ENCODE data around the gene CST7. TPM values are rescaled to one million over a fixed set of nuclear protein-coding genes. Genes with fewer than 3 reads are reported as not detected.

CST7 gene
- total and polyA plus RNA-seq, 10 of the 15 experiments (the other 5 are each of a cell fraction or from before 2014, with no cell fraction given), result 0.69 TPM; not detected in 9

GRCh38 chr20:24957326-24958016 lies 8.4 kb downstream of the CST7 start (continued):
- no peak for TF ChIP-seq PBX3 (IDR thresholded peaks at IDR 0.05; ENCODE audit: insufficient replicate concordance, low read depth, low read length)

DNA sequence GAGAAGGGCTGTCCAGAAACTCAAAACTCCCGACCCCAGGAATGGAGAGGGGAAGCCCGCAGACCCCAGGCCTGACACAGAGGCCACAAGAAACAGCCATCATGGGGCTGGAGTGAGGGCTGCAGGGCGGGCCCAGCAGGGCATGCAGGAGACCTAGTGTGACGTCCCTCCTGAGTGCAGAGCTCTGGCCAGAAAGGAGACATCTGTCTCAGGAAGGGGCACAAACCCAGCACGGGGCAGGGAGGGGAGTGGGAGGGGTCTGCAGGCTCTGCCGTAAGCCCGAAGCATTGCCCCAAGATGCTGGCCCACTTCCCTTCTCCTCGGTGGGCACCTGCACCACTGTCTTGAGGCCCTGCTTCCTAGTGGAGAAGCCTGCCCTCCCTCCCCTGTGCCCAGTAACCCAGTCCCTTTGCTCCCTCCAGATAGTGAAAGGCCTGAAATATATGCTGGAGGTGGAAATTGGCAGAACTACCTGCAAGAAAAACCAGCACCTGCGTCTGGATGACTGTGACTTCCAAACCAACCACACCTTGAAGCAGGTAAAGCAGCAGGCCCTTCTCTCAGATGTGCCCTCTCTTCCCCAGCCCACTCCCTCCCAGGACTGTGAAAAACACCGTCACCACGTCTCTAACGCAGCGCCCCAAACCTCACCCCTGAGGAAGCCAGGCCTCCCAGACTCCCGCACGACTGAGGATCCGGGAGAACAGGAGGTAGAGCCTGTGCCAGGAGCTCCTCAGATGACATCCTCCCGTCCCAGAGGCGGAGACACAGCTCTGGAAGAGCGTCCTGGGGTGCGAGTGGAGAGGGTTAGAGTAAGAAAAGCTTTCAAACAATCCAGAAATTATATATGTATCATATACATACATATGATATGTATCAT lies 9.7 kb downstream of the CST7 start:
- Histone ChIP-seq H4K20me1 (ENCODE audit: control insufficient read depth, insufficient read depth) (no peaks in the 10 kb centered on the region), H3K27me3 (replicated peaks in 1 of 2; ENCODE audit: control insufficient read depth in 2 of 2, insufficient read depth in 2 of 2, low read length in 1 of 2) (no peaks in the 10 kb centered on the region), H3K9me3 (replicated peaks; ENCODE audit: control insufficient read depth, insufficient read depth, low read length) (no peaks in the 10 kb centered on the region), H3K79me2 (ENCODE audit: control insufficient read depth, insufficient read depth, low read length) (no peaks in the 10 kb centered on the region), H2AFZ (ENCODE audit: control insufficient read depth, low read depth, low read length) (no peak overlapping the region), H3K9ac (ENCODE audit: control insufficient read depth, insufficient read depth, low read length) (no peak overlapping the region), H3K27ac (ENCODE audit: control insufficient read depth, insufficient read depth) (no peak overlapping the region), H3K4me1 (ENCODE audit: control insufficient read depth, insufficient read depth, low read length) (peaks cover 14% of the 10 kb centered on the region), H3K4me3 (no peak overlapping the region), H3K36me3 (ENCODE audit: control insufficient read depth in 2 of 2, insufficient read depth in 2 of 2, low read length in 1 of 2) (peaks cover 2 to 9% of the 10 kb centered on the region in 2 experiments; a peak in 3 of 4 replicates), H3K4me2 (ENCODE audit: control insufficient read depth, insufficient read depth) (no peak overlapping the region)
- no peak for FAIRE-seq
- ChIA-PET POLR2A (no interaction called here), RAD21 (ENCODE audit: unreplicated experiment) (no interaction called here), CTCF (no interaction called here), SMC1A (ENCODE audit: uncharacterized antibody, unreplicated experiment) (interaction anchor here (1.0 kb wide), 1 partner anchor 41 kb away, joined by 3 read pairs; no protein-coding TSS in a partner anchor)
- ATAC-seq, result no peak
- intact Hi-C loops (cut with micrococcal nuclease; ENCODE audit: unreplicated experiment), result no loop called here
- WGBS (ENCODE audit: insufficient coverage, insufficient replicate concordance, low lambda C conversion rate, missing lambda C conversion rate), result 85% methylated on average over 12 of the region's 20 CpGs
- TF ChIP-seq HDAC6 (IDR thresholded peaks at IDR 0.05; ENCODE audit: unreplicated experiment), result no peak
- TF ChIP-seq RCOR1 (conservative IDR thresholded peaks at IDR 0.05; ENCODE audit: low read depth, low read length), result no peak
- no peak for TF ChIP-seq RB1 (IDR thresholded peaks at IDR 0.05; ENCODE audit: borderline replicate concordance)
- BruUV-seq (replicated peaks), result no TSS peak
- no peak for DNase-seq (ENCODE audit: low read depth, low spot score)
- in situ Hi-C loops (cut with MboI), result no loop called here
